ENCODE measurements around the gene RANBP3.

- no peak for TF ChIP-seq CTCF (conservative IDR thresholded peaks at IDR 0.05 in 1 of 2, IDR thresholded peaks at IDR 0.05 in 1 of 2; ENCODE audit: extremely low read depth in 1 of 2, insufficient read depth in 1 of 2, low read depth in 1 of 2, low read length in 2 of 2)
- TF ChIP-seq EZH2 (IDR thresholded peaks at IDR 0.05; ENCODE audit: borderline replicate concordance, low read length), result no peak
These were observed 84.5 kb downstream of the RANBP3 start for GRCh38 chr19:5893296-5893903.
